Right cardiac atrium (tissue), 5 donors: ENCODE data around the gene SNX3. TPM values are rescaled to one million over a fixed set of nuclear protein-coding genes. Genes with fewer than 3 reads are reported as not detected.
"Not testable (repeated sequence)": the region's sequence is repeated elsewhere in the genome, so short reads cannot be mapped to it uniquely, and the experiment has no call there.

Source experiments
- ATAC-seq, 2 donors: fragments of 200-7000 bp; cut with Tn5 transposase; one replicate each; pipeline versions ENCODE4 v1.8.0 to v1.9.1; 2020; ENCODE audit warnings: moderate library complexity in 2 of 2, mild to moderate bottlenecking in 1 of 2
- DNase-seq, 3 donors: peaks; one replicate each; pipeline ENCODE4 v3.0.0-alpha.2; 2020
- H3K27ac ChIP-seq: one replicate; pipeline ENCODE4 v1.5.1; 2013; ENCODE audit warnings: mild to moderate bottlenecking, low read length, control low read depth, moderate library complexity
- H3K27me3 ChIP-seq: one replicate; pipeline ENCODE4 v1.6.1; 2013; ENCODE audit not compliant: control insufficient read depth, insufficient read depth
- H3K4me1 ChIP-seq: one replicate; pipeline ENCODE4 v1.6.1; 2013; ENCODE audit warnings: low read length; ENCODE audit not compliant: control insufficient read depth, insufficient read depth
- H3K4me3 ChIP-seq: one replicate; pipeline ENCODE4 v1.5.1; 2013; ENCODE audit warnings: low read length, control low read depth
- H3K9me3 ChIP-seq: one replicate; pipeline ENCODE4 v1.6.1; 2013; ENCODE audit warnings: low read length; ENCODE audit not compliant: control insufficient read depth
- WGBS: extraction: QIAGEN DNeasy Blood & Tissue Kit; methylation state at CpG from one replicate; pipeline ENCODE4 v1.1.7; 2013; 5-methylcytosine and 5-hydroxymethylcytosine counted together
- intact Hi-C, 4 donors: fragments of 100-400 bp; cut with DNase I; formaldehyde crosslinking; loops; one replicate each; pipeline versions ENCODE4 v1.11.0 to v1.14.0; 2022 to 2023
- polyA plus RNA-seq: library from polyadenylated mRNA; stranded (reverse); fragments of 200-250 nt; gene quantifications from one replicate; pipeline ENCODE4 v1.2.3, GENCODE V29; 2013
- total RNA-seq, 4 donors: library from RNA; stranded (reverse); fragmentation: NEBNext Ultra II Directional; extraction: Animal tissue kit (Norgen Biotek cat#: 25700); gene quantifications; one replicate each; pipeline ENCODE4 v1.2.1, GENCODE V29; 2021
- donor health status: healthy with polysubstance abuse.
- donor health status: DM: no; HTN: yes; CAD: no.
- donor health status: DM: no; HTN: no; CAD: no.
- donor health status: DM: no; HTN: yes; CAD: no; lungs with severe emphysema.
- donor health status: DM: yes; HTN: yes; CAD: no.

The SNX3 gene
- total and polyA plus RNA-seq, 5 donors, result 203 to 354 (median 248) TPM

DNA sequence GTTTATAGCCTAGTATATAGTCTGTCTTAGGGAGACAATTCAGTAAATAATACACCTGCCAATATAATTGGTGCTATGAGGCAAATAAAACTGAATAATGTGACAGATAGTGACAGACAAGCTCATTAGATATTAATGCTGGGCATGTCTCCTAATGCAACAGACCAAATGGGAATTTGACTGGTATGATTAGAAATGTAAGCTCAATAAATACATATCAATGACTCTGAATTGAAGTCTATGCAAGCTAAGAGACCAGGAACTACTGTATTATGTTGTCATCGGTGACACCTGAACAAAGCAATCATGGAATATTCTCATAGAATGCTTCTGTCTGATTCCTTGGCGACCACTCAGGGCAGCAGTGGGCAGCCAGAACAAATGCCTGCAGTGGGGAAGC, 2.5 kb upstream of the SNX3 start:
- Histone ChIP-seq H3K27ac (no peak overlapping the region), H3K4me1 (no peaks in the 10 kb centered on the region), H3K4me3 (no peak overlapping the region), H3K27me3 (no peaks in the 10 kb centered on the region), H3K9me3 (no peaks in the 10 kb centered on the region)
- intact Hi-C loops, result no loop called here
- WGBS, result 90% methylated on average over 2 of the region's 2 CpGs
- ATAC-seq (no peak), DNase-seq (no peak)

- ATAC-seq, result peak; percentile 20 to 35
- Histone ChIP-seq H3K27me3 (no peaks in the 10 kb centered on the region), H3K9me3 (no peaks in the 10 kb centered on the region), H3K4me3 (peak overlapping the region; percentile 75), H3K4me1 (peaks cover 2% of the 10 kb centered on the region), H3K27ac (peak overlapping the region; percentile 96)
- peak in 2 of 3 donors; percentile 28 to 78 for DNase-seq
- intact Hi-C loops, result loop anchor here in 1 of 4 donors (2.0 kb wide), 1 partner anchor 35 kb away; the partner anchor contains the start of gene AFG1L
- under 1% methylated on average over 29 of the region's 29 CpGs for WGBS
Observed at GRCh38 chr6:108260126-108260808, 573 bp downstream of the SNX3 start.

- no peak overlapping the region for H3K27ac ChIP-seq
- H3K4me1 ChIP-seq, result peaks cover 5% of the 10 kb centered on the region
- DNase-seq (no peak), ATAC-seq (peak; percentile 56 to 60)
- H3K4me3 ChIP-seq, result no peak overlapping the region
- intact Hi-C loops, result no loop called here
- 81% methylated on average over 4 of the region's 4 CpGs for WGBS
- H3K9me3 ChIP-seq, result no peaks in the 10 kb centered on the region
- no peaks in the 10 kb centered on the region for H3K27me3 ChIP-seq
Observed at GRCh38 chr6:108254433-108255410, 6.1 kb downstream of the SNX3 start.

GRCh38 chr6:108253241-108253640, 7.6 kb downstream of the SNX3 start:
- Histone ChIP-seq H3K4me1 (peaks cover 5% of the 10 kb centered on the region), H3K27ac (no peak overlapping the region), H3K27me3 (no peaks in the 10 kb centered on the region), H3K9me3 (no peaks in the 10 kb centered on the region), H3K4me3 (no peak overlapping the region)
- no peak for ATAC-seq
- 98% methylated on average over 1 of the region's 1 CpG for WGBS
- no peak for DNase-seq
- intact Hi-C loops, result no loop called here

GRCh38 chr6:108252055-108252454, 8.8 kb downstream of the SNX3 start:
- no peaks in the 10 kb centered on the region for H3K9me3 ChIP-seq
- no peak for DNase-seq
- H3K4me1 ChIP-seq, result peaks cover 6% of the 10 kb centered on the region
- H3K27ac ChIP-seq, result no peak overlapping the region
- WGBS, result 83% methylated on average over 5 of the region's 5 CpGs
- H3K4me3 ChIP-seq, result no peak overlapping the region
- ATAC-seq, result no peak
- intact Hi-C loops, result no loop called here
- no peaks in the 10 kb centered on the region for H3K27me3 ChIP-seq

DNA sequence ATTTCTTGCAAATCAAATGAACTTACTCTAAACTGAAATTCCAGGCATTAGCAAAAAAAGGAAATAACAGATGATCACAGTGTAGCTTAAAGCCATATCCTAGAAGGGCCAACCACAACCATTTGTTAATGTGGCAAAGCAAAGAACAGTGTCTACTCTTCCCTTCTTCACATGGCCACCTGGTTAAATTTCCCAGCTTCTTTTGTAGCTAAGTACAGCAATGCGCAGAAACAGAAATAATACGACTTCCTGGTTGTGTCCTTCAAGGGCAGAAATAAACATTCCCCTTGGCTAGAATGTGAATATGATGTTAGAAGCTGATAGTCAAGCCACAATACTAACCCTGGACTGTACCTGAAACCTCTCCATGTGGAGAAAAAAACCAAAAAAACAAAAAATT, 9.6 kb downstream of the SNX3 start:
- H3K9me3 ChIP-seq, result no peaks in the 10 kb centered on the region
- no peak overlapping the region for H3K4me3 ChIP-seq
- H3K27ac ChIP-seq, result no peak overlapping the region
- WGBS, result 73% methylated on average over 2 of the region's 2 CpGs
- no peaks in the 10 kb centered on the region for H3K27me3 ChIP-seq
- ATAC-seq (no peak), DNase-seq (no peak)
- intact Hi-C loops, result no loop called here
- H3K4me1 ChIP-seq, result peaks cover 6% of the 10 kb centered on the region

DNA sequence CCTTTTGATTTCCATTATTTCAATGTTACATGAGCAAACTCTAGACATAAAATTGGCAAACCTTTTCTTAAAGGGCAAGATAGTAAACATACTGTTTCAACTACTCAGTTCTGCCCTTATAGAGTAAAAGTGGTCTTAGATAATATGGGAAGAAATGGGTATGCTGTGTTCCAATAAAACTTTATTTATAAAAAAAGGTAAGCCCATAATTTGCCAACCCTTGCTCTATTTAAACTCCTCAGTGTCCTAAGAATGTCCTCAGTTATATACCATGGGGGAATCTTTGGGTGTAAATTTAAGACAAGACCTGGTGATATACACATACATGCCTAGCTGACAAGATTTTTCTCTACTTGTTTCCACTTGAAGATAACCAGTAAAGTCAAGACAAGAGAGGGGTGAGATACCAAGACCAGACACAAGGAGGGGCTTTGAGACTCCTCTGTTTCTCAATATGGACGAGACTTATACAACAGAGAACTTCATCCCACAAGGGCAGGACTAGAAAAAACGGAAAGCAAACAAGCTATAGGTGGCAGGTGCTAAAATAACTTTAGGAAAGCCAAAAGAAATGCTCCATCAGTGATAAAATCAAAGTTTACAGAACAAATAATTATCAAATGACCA, 10.5 kb downstream of the SNX3 start:
- Histone ChIP-seq H3K4me1 (peaks cover 6% of the 10 kb centered on the region), H3K9me3 (no peaks in the 10 kb centered on the region), H3K4me3 (no peak overlapping the region), H3K27me3 (no peaks in the 10 kb centered on the region), H3K27ac (no peak overlapping the region)
- intact Hi-C loops, result no loop called here
- 82% methylated on average over 2 of the region's 2 CpGs for WGBS
- DNase-seq, result no peak
- ATAC-seq, result no peak

GRCh38 chr6:108247965-108248536, 12.8 kb downstream of the SNX3 start:
- no peak overlapping the region for H3K4me3 ChIP-seq
- no peaks in the 10 kb centered on the region for H3K9me3 ChIP-seq
- no peak for ATAC-seq
- WGBS, result 94% methylated on average over 1 of the region's 1 CpG
- H3K27me3 ChIP-seq, result no peaks in the 10 kb centered on the region
- H3K27ac ChIP-seq, result no peak overlapping the region
- intact Hi-C loops, result no loop called here
- H3K4me1 ChIP-seq, result peaks cover 1% of the 10 kb centered on the region
- DNase-seq, result no peak

DNA sequence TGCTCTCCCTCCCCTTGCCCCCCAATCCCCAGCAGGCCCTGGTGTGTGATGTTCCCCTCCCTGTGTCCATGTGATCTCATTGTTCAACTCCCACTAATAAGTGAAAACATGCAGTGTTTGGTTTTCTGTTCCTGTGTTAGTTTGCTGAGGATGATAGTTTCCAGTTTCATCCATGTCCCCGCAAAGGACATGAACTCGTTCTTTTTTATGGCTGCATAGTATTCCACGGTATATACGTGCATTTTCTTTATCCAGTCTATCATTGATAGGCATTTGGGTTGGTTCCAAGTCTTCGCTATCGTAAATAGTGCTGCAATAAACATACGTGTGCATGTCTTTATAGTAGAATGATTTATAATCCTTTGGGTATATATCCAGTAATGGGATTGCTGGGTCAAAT, 15.7 kb downstream of the SNX3 start:
- DNase-seq, H3K9me3 ChIP-seq, H3K27ac ChIP-seq, intact Hi-C loops, H3K27me3 ChIP-seq, H3K4me3 ChIP-seq, ATAC-seq, H3K4me1 ChIP-seq: not testable (repeated sequence)
- WGBS, result 98% methylated on average over 7 of the region's 7 CpGs

DNA sequence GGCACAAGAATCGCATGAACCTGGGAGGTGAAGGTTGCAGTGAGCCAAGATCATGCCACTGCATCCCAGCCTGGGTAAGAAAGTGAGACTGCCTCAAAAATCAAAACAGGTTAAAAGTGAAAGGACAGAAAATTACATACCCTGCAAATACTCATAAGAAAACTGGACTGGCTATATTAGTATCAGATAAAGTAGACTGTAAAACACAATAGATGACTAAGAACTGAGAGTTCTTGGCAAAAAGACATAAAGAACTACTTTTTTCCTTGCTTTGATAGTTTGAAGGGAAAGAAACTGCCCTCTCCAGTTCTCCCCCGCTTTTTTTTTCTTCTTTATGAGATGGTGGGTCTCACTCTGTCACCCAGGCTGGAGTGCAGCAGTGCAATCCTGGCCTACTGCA, 17.0 kb downstream of the SNX3 start:
- H3K4me1 ChIP-seq, result peaks cover 5% of the 10 kb centered on the region
- ATAC-seq (no peak), DNase-seq (no peak)
- H3K27me3 ChIP-seq, result no peaks in the 10 kb centered on the region
- no peak overlapping the region for H3K4me3 ChIP-seq
- no peak overlapping the region for H3K27ac ChIP-seq
- intact Hi-C loops, result no loop called here
- 96% methylated on average over 2 of the region's 2 CpGs for WGBS
- H3K9me3 ChIP-seq, result no peaks in the 10 kb centered on the region
